Astrocyte (in vitro differentiated cells and primary cell): ENCODE measurements around the gene CHRNA3. TPM values are rescaled to one million over a fixed set of nuclear protein-coding genes. Genes with fewer than 3 reads are reported as not detected.

Source experiments
- DNase-seq: peaks from one replicate; pipeline ENCODE4 v3.0.0-alpha.2; 2010; ENCODE audit warnings: low read depth
- FAIRE-seq: peaks from 2 replicates; lab custom pipeline; 2011; peaks lifted over from hg19 to GRCh38; lab: Jason Lieb, UNC
- H2AFZ ChIP-seq: 2 replicates; pipeline ENCODE4 v1.6.0; 2012; ENCODE audit warnings: low read depth, low read length, inconsistent platforms
- H3K27ac ChIP-seq: 2 replicates; pipeline ENCODE4 v1.5.1; 2011; ENCODE audit warnings: low read depth, low read length, inconsistent platforms
- H3K27me3 ChIP-seq: 2 replicates; pipeline ENCODE4 v1.6.0; 2011; ENCODE audit warnings: low read length, inconsistent platforms; ENCODE audit not compliant: insufficient read depth
- H3K36me3 ChIP-seq: 2 replicates; pipeline ENCODE4 v1.5.1; 2011; ENCODE audit warnings: low read length, inconsistent platforms; ENCODE audit not compliant: insufficient read depth
- H3K4me1 ChIP-seq: 2 replicates; pipeline ENCODE4 v1.5.1; 2011; ENCODE audit warnings: low read length, inconsistent platforms; ENCODE audit not compliant: insufficient read depth
- H3K4me2 ChIP-seq: 2 replicates; pipeline ENCODE4 v1.6.0; 2012; ENCODE audit warnings: low read length, inconsistent platforms
- H3K4me3 ChIP-seq: 2 replicates; pipeline ENCODE4 v1.5.1; 2011; ENCODE audit warnings: low read depth, mild to moderate bottlenecking, low read length, inconsistent platforms; ENCODE audit not compliant: insufficient read depth
- H3K79me2 ChIP-seq: 2 replicates; pipeline ENCODE4 v1.6.0; 2012; ENCODE audit warnings: mild to moderate bottlenecking, low read length, inconsistent platforms; ENCODE audit not compliant: insufficient read depth
- H3K9ac ChIP-seq: 2 replicates; pipeline ENCODE4 v1.6.0; 2012; ENCODE audit warnings: mild to moderate bottlenecking, low read length, inconsistent platforms
- H3K9me3 ChIP-seq: 2 replicates; pipeline ENCODE4 v1.5.1; 2012; ENCODE audit warnings: low read depth, mild to moderate bottlenecking, low read length, inconsistent platforms; ENCODE audit not compliant: insufficient read depth
- H4K20me1 ChIP-seq: 2 replicates; pipeline ENCODE4 v1.6.0; 2012; ENCODE audit warnings: low read length, inconsistent platforms; ENCODE audit not compliant: insufficient read depth
- H3K27ac Mint-ChIP-seq: one replicate; pipeline ENCODE4 v1.8.0; 2021; ENCODE audit warnings: mild to moderate bottlenecking, mixed read lengths; ENCODE audit not compliant: unreplicated experiment
- H3K27me3 Mint-ChIP-seq: one replicate; pipeline ENCODE4 v1.8.0; 2021; ENCODE audit warnings: low read depth, mixed read lengths; ENCODE audit not compliant: unreplicated experiment
- H3K36me3 Mint-ChIP-seq: one replicate; pipeline ENCODE4 v1.8.0; 2021; ENCODE audit warnings: low read depth, mixed read lengths; ENCODE audit not compliant: unreplicated experiment
- H3K4me1 Mint-ChIP-seq: one replicate; pipeline ENCODE4 v1.8.0; 2021; ENCODE audit warnings: low read depth, mixed read lengths; ENCODE audit not compliant: unreplicated experiment
- H3K4me3 Mint-ChIP-seq: one replicate; pipeline ENCODE4 v1.8.0; 2021; ENCODE audit warnings: mild to moderate bottlenecking, moderate library complexity, mixed read lengths; ENCODE audit not compliant: unreplicated experiment
- H3K9me3 Mint-ChIP-seq: one replicate; pipeline ENCODE4 v1.8.0; 2021; ENCODE audit warnings: mild to moderate bottlenecking, mixed read lengths; ENCODE audit not compliant: unreplicated experiment
- EZH2 ChIP-seq: IDR thresholded peaks from 2 replicates; pipeline ENCODE4 v1.6.1; 2012; ENCODE audit warnings: mild to moderate bottlenecking, low read length, inconsistent platforms; ENCODE audit not compliant: insufficient read depth
- total RNA-seq: library from RNA; stranded (reverse); gene quantifications from 2 replicates; pipeline ENCODE4 v1.2.1, GENCODE V29; 2021
- TF ChIP-seq, protein P1 (sequence below): IDR thresholded peaks from 2 replicates; pipeline ENCODE4 v1.5.1; 2011; ENCODE audit warnings: low read depth, mild to moderate bottlenecking, inconsistent platforms, low read length, moderate library complexity; ENCODE audit not compliant: insufficient read depth

The CHRNA3 gene
- total RNA-seq, 1 donor from 2014 or later = not detected

DNA sequence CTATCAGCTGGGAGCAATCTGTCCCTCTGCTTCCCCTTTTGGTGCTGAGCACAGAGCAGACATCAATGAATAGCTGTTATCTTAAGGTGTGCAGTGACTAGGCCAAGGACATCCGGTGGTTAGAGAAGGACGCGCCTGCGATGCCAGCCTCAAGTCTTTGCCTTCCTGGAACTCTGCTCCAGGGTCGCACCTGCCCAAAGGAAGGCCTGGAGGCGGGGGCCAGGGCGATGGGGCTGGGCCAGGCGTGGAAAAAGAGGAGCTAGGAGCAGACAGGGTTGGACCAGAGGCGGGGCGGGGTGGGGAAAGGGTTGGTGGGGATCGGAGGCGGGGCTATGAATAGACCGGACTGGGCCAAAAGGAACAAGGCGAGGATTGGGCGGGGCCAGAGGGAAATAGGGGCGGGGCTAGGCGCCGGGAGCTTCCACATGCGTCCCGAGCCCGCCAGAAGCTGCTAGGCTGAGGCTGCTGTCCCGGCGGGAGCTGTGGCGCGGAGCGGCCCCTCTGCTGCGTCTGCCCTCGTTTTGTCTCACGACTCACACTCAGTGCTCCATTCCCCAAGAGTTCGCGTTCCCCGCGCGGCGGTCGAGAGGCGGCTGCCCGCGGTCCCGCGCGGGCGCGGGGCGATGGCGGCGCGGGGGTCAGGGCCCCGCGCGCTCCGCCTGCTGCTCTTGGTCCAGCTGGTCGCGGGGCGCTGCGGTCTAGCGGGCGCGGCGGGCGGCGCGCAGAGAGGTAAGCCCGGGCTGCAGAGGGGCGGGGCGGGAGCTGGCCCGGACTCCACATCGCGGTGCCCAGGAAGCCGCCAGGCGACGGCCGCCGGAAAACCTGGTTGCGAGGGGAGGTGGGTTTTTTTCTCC lies 55.5 kb downstream of the CHRNA3 start, which contains the start of gene CHRNA5:
Gene CHRNA5 (plus strand): TSS at position 424 of the 854 bp plus-strand sequence. CDS start 200 bp downstream, at position 624.
- no peaks in the 10 kb centered on the region for H3K36me3 ChIP-seq
- Mint-ChIP-seq H3K4me3 (peak within 1 kb of the TSS; percentile 85), H3K36me3 (no peaks in the 10 kb centered on the region), H3K27me3 (peaks cover 16% of the 10 kb centered on the region), H3K27ac (peak within 1 kb of the TSS; percentile 16), H3K9me3 (no peaks in the 10 kb centered on the region), H3K4me1 (no peaks in the 10 kb centered on the region)
- H3K79me2 ChIP-seq = no peaks in the 10 kb centered on the region
- peak within 1 kb of the TSS; percentile 97 for H3K4me2 ChIP-seq
- peak; percentile 63 for DNase-seq
- no peak for FAIRE-seq
- H2AFZ ChIP-seq = peak within 1 kb of the TSS; percentile 83
- H3K4me3 ChIP-seq = peak within 1 kb of the TSS; percentile 79
- no peaks in the 10 kb centered on the region for H3K4me1 ChIP-seq
- TF ChIP-seq, protein P1, sequence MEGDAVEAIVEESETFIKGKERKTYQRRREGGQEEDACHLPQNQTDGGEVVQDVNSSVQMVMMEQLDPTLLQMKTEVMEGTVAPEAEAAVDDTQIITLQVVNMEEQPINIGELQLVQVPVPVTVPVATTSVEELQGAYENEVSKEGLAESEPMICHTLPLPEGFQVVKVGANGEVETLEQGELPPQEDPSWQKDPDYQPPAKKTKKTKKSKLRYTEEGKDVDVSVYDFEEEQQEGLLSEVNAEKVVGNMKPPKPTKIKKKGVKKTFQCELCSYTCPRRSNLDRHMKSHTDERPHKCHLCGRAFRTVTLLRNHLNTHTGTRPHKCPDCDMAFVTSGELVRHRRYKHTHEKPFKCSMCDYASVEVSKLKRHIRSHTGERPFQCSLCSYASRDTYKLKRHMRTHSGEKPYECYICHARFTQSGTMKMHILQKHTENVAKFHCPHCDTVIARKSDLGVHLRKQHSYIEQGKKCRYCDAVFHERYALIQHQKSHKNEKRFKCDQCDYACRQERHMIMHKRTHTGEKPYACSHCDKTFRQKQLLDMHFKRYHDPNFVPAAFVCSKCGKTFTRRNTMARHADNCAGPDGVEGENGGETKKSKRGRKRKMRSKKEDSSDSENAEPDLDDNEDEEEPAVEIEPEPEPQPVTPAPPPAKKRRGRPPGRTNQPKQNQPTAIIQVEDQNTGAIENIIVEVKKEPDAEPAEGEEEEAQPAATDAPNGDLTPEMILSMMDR = no peak
- no peak for TF ChIP-seq EZH2
- H4K20me1 ChIP-seq = no peaks in the 10 kb centered on the region
- no peaks in the 10 kb centered on the region for H3K9me3 ChIP-seq
- H3K27me3 ChIP-seq = no peaks in the 10 kb centered on the region
- H3K9ac ChIP-seq = peak within 1 kb of the TSS; percentile 57
- H3K27ac ChIP-seq = peak within 1 kb of the TSS; percentile 22

DNA sequence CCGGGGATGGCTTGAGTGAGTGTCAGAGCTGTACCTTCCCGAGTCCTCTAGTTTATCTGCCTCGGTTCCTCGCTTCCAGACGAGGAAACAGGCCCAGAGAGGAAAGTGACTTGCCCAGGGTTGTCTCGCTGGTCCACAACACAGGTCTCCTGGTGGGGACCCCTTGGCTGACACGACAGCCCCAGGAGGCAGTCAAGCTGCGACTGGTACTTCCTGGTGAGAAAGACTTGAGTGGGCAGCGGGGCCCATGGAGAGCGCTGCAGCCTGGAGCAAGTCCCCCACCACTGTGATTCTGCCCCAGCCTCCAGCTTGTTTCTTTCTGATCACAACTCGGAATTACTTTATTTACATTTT lies 56.1 kb downstream of the CHRNA3 start:
- peak overlapping the region; percentile 80 for H3K4me3 Mint-ChIP-seq
- H4K20me1 ChIP-seq = no peaks in the 10 kb centered on the region
- H3K9ac ChIP-seq = no peak overlapping the region
- FAIRE-seq = no peak
- H3K27ac Mint-ChIP-seq = no peak overlapping the region
- H3K27ac ChIP-seq = no peak overlapping the region
- no peaks in the 10 kb centered on the region for H3K79me2 ChIP-seq
- H3K4me2 ChIP-seq = peak overlapping the region; percentile 97
- H3K36me3 ChIP-seq = no peaks in the 10 kb centered on the region
- TF ChIP-seq, protein P1 = no peak
- TF ChIP-seq EZH2 = no peak
- no peaks in the 10 kb centered on the region for H3K9me3 Mint-ChIP-seq
- H3K27me3 Mint-ChIP-seq = peaks cover 16% of the 10 kb centered on the region
- H3K4me3 ChIP-seq = no peak overlapping the region
- H2AFZ ChIP-seq = peak overlapping the region; percentile 83
- no peaks in the 10 kb centered on the region for H3K27me3 ChIP-seq
- H3K4me1 ChIP-seq = no peaks in the 10 kb centered on the region
- H3K36me3 Mint-ChIP-seq = no peaks in the 10 kb centered on the region
- H3K9me3 ChIP-seq = no peaks in the 10 kb centered on the region
- no peak for DNase-seq
- H3K4me1 Mint-ChIP-seq = no peaks in the 10 kb centered on the region

DNA sequence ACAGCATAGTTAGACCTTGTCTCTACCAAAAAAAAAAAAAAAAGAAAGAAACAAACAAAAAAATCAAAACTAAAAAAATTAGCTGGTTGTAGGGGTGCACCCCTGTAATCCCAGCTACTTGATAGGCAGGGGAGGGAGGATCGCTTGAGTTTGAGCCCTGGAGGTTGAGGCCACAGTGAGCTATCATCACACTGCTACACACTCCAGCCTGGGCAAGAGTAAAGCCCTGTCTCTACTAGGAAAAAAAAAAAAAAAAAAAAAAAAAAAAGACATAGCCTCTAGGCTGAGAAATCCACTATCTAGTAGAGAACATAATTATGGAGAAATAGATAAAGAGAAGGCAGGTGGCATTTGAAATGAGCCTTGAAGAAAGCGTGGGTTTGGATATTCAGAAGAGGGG lies 57.7 kb downstream of the CHRNA3 start:
- Histone ChIP-seq H3K4me2 (no peak overlapping the region), H3K9ac (no peak overlapping the region), H2AFZ (no peak overlapping the region), H3K27ac (no peak overlapping the region), H3K36me3 (no peaks in the 10 kb centered on the region), H3K9me3 (no peaks in the 10 kb centered on the region), H3K79me2 (no peaks in the 10 kb centered on the region), H3K4me1 (no peaks in the 10 kb centered on the region), H4K20me1 (no peaks in the 10 kb centered on the region), H3K4me3 (no peak overlapping the region), H3K27me3 (no peaks in the 10 kb centered on the region)
- H3K36me3 Mint-ChIP-seq = no peaks in the 10 kb centered on the region
- no peaks in the 10 kb centered on the region for H3K9me3 Mint-ChIP-seq
- H3K27me3 Mint-ChIP-seq = peaks cover 19% of the 10 kb centered on the region
- DNase-seq = no peak
- H3K27ac Mint-ChIP-seq = no peak overlapping the region
- no peak for TF ChIP-seq EZH2
- TF ChIP-seq, protein P1 = no peak
- no peak overlapping the region for H3K4me3 Mint-ChIP-seq
- FAIRE-seq = no peak
- H3K4me1 Mint-ChIP-seq = no peaks in the 10 kb centered on the region
